HG03520 (cell line): Measurements from ENCODE around the gene GGT5.
"Not testable (repeated sequence)": the region's sequence is repeated elsewhere in the genome, so short reads cannot be mapped to it uniquely, and the experiment has no call there.

ENCODE experiments used
- ATAC-seq: cut with Tn5 transposase; IDR thresholded peaks from one replicate; pipeline ENCODE4 v1.9.1; 2021; ENCODE audit warnings: mild to moderate bottlenecking, moderate library complexity; ENCODE audit not compliant: unreplicated experiment

The GGT5 gene

GRCh38 chr22:24206460-24207263 lies 38.2 kb downstream of the GGT5 start:
- ATAC-seq = not testable (repeated sequence)

GRCh38 chr22:24205438-24206195 lies 39.3 kb downstream of the GGT5 start:
- ATAC-seq = no peak

- ATAC-seq = not testable (repeated sequence)
Measured at GRCh38 chr22:24203856-24204255, 41.0 kb downstream of the GGT5 start.

GRCh38 chr22:24201681-24202614 lies 42.9 kb downstream of the GGT5 start:
- ATAC-seq = no peak

GRCh38 chr22:24200619-24201212 lies 44.2 kb downstream of the GGT5 start:
- no peak for ATAC-seq

- no peak for ATAC-seq
Measured at GRCh38 chr22:24198682-24199052, 46.2 kb downstream of the GGT5 start.

- ATAC-seq = no peak
Measured at GRCh38 chr22:24191893-24192292, 53.0 kb downstream of the GGT5 start.

GRCh38 chr22:24191381-24191841 lies 53.5 kb downstream of the GGT5 start:
- ATAC-seq = no peak

- no peak for ATAC-seq
Measured at GRCh38 chr22:24190596-24191208, 54.2 kb downstream of the GGT5 start.

GRCh38 chr22:24190159-24190540 lies 54.7 kb downstream of the GGT5 start:
- no peak for ATAC-seq

GRCh38 chr22:24189249-24190158 lies 55.4 kb downstream of the GGT5 start:
- ATAC-seq = no peak

GRCh38 chr22:24188705-24189248 lies 56.1 kb downstream of the GGT5 start:
- no peak for ATAC-seq

- ATAC-seq = no peak
Measured at GRCh38 chr22:24187731-24188644, 56.9 kb downstream of the GGT5 start.

GRCh38 chr22:24186892-24187670 lies 57.8 kb downstream of the GGT5 start:
- no peak for ATAC-seq

GRCh38 chr22:24186352-24186740 lies 58.5 kb downstream of the GGT5 start:
- no peak for ATAC-seq

- ATAC-seq = no peak
Measured at GRCh38 chr22:24185501-24186351, 59.2 kb downstream of the GGT5 start.
